Keratinocyte (primary cell): ENCODE data around the gene SLC25A44.

Experiments used
- EZH2 ChIP-seq: IDR thresholded peaks from one replicate; pipeline ENCODE4 v1.6.1; 2012; ENCODE audit warnings: inconsistent platforms, mild to moderate bottlenecking, low read length, moderate library complexity
- TF ChIP-seq, protein P1 (sequence below), 3 experiments: IDR thresholded peaks in 1 of 3; conservative IDR thresholded peaks in 1 of 3; optimal IDR thresholded peaks in 1 of 3; 2 replicates in 2 of 3; 3 replicates in 1 of 3; pipeline versions ENCODE3 to v1.5.1; 2011; ENCODE audit warnings: low read length in 3 of 3, mild to moderate bottlenecking in 3 of 3, moderate library complexity in 2 of 3, control low read depth in 1 of 3, inconsistent platforms in 1 of 3; ENCODE audit not compliant: insufficient read depth in 2 of 3; ENCODE audit errors: extremely low read depth in 1 of 3

DNA sequence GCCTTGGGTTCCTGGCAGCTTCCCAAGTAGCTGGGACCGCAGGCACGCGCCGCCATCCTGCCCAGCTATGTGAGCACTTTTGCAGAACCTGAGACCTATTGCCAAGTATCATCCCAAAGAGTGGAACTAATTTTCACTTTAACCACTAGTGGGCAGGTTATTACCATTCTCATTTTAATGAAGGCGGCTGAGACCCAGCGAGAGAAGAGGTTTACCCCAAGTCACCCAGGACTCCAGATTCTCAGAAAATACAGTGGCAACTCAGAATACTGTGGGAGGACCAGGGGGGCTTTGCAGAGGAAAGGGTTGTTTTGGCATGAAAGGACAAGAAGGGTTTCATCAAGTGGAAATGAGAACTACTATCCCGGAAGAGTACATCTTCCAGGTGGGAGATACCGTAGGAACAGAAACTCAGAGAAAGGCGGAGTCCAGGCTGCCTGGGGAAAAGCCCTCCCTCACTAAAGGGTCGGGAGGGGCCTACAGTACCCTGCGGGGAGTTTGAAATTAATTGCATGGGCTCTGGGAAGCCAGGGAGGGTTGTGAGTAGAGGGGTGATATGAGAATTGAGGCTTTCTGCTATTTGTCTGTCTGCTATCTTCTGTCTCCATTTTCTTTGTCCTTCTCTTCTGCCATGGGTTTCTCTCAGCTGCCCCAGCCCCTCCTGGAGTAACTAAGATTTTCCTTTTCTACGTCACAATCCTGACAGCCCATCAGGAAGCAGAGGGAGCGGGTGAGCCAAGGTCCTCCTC is 47.7 kb upstream of the SLC25A44 start:
- TF ChIP-seq, protein P1, sequence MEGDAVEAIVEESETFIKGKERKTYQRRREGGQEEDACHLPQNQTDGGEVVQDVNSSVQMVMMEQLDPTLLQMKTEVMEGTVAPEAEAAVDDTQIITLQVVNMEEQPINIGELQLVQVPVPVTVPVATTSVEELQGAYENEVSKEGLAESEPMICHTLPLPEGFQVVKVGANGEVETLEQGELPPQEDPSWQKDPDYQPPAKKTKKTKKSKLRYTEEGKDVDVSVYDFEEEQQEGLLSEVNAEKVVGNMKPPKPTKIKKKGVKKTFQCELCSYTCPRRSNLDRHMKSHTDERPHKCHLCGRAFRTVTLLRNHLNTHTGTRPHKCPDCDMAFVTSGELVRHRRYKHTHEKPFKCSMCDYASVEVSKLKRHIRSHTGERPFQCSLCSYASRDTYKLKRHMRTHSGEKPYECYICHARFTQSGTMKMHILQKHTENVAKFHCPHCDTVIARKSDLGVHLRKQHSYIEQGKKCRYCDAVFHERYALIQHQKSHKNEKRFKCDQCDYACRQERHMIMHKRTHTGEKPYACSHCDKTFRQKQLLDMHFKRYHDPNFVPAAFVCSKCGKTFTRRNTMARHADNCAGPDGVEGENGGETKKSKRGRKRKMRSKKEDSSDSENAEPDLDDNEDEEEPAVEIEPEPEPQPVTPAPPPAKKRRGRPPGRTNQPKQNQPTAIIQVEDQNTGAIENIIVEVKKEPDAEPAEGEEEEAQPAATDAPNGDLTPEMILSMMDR (optimal IDR thresholded peaks at IDR 0.05 in 1 of 3, IDR thresholded peaks at IDR 0.05 in 1 of 3, conservative IDR thresholded peaks at IDR 0.05 in 1 of 3; ENCODE audit: extremely low read depth in 1 of 3, insufficient read depth in 2 of 3, low read length in 3 of 3) = peak; percentile 61 to 81 (median 64)
- no peak for TF ChIP-seq EZH2
